Stimulated activated CD4-positive, alpha-beta T cell treated with anti-CD3 and anti-CD28 coated beads, Interleukin-15, amount 100 ng/mL, for 48 hours (primary cell): ENCODE data around the gene MYH11.
"Not testable (repeated sequence)": the region's sequence is repeated elsewhere in the genome, so short reads cannot be mapped to it uniquely, and the experiment has no call there.

Source experiments
- DNase-seq, 2 donors: peaks; one replicate each; pipeline ENCODE4 v3.0.0-alpha.2; 2020; ENCODE audit warnings: low read depth in 2 of 2

MYH11 gene

GRCh38 chr16:15839204-15839603 lies 17.6 kb downstream of the MYH11 start:
- DNase-seq, result not testable (repeated sequence)

DNA sequence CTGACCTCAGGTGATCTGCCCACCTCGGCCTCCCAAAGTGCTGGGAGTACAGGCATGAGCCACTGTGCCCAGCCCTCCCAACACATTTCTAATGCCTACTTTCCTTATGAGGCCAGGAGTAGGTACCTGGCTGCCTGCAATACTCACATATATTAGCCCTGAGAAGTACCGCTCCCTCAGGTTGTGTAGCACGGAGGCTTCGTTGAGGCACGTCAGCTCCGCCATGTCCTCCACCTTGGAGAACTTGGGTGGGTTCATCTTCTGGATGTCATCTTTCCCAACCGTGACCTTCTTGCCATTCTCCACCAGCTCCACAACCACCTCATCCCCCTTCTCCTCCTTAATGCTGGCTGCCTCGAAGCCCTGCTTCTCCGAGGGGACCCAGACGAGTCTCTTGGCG lies 19.1 kb downstream of the MYH11 start:
- no peak for DNase-seq

DNA sequence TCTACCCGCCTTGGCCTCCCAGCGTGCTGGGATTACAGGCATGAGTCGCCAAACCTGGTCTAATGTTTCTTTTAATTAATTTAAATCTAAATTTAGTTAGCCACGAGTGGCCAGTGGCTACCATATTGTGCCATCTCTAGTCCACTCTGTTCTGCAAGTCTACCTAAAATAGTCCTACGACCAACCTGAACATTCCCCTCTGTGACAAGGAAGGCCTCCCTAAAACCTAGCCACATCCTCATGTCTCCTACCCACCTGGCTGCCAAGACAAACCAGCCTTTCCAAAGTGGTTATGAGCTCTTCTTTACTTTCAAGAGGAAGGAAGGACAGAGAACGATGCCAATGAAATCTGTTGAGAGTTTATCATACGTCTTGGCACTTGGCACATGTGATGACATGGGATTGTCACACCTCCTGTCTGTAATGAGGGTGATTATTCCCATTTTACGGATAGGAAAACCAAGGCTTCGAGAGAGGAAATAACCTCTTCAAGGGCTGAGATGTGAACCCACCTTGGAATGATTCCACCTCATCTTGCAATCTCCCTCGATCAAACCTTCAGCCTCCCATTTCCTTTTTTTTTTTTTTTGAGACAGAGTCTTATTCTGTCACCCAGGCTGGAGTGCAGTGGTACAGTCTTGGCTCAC lies 19.7 kb downstream of the MYH11 start:
- no peak for DNase-seq

DNA sequence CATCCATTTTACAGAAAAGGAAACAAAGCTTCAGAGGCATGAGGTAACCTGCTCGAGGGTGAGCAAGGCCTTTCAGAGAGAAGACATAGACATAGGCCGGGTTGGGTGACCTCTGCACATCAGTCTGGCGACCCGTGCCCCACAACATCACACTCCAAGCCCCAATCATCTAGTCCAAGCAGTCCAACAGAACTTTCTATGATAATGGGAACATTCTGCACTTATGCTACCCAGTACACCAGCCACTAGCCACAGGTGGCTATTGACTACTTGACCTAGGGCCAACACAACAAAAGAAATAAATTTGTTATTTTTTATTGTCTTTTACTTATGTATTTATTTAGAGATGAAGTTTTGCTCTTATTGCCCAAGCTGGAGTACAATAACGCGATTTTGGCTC lies 20.8 kb downstream of the MYH11 start:
- DNase-seq, result no peak

DNA sequence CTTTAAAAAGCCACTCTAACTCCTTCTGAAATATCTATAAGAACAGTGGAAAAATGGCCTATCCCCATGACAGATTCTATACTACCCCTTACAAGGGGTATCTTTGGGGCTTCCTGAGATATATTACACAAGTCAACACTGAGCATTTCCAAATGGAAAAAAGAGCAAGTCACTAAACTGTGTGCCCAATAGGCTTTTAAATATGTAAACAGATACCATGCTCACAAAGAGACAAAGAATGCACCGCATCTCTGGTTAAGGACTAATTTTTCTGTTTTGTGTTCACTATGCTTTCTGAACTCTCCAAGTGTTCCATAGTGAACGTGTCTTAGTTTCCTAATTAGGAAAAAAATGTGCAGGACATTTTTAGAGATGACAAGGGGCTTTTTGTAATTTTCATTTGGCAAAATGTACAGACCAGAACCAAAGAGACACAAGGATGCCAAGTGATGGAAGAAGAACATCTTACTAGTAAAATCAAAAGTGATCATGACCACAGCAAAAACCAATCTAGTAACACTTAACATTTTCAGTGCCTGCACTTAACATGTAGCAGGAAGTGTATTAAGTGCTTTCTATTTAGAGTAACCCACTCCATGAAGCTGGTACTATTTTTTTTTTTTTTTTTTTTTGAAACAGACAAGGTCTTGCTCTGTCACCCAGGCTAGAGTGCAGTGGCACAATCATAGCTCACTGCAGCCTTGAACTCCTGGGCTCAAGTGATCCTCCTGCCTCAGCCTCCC lies 21.5 kb downstream of the MYH11 start:
- DNase-seq, result no peak

- no peak for DNase-seq
Measured at GRCh38 chr16:15834502-15834901, 22.3 kb downstream of the MYH11 start.

GRCh38 chr16:15833541-15833940 lies 23.3 kb downstream of the MYH11 start:
- DNase-seq, result no peak

GRCh38 chr16:15832241-15832640 lies 24.6 kb downstream of the MYH11 start:
- no peak for DNase-seq

DNA sequence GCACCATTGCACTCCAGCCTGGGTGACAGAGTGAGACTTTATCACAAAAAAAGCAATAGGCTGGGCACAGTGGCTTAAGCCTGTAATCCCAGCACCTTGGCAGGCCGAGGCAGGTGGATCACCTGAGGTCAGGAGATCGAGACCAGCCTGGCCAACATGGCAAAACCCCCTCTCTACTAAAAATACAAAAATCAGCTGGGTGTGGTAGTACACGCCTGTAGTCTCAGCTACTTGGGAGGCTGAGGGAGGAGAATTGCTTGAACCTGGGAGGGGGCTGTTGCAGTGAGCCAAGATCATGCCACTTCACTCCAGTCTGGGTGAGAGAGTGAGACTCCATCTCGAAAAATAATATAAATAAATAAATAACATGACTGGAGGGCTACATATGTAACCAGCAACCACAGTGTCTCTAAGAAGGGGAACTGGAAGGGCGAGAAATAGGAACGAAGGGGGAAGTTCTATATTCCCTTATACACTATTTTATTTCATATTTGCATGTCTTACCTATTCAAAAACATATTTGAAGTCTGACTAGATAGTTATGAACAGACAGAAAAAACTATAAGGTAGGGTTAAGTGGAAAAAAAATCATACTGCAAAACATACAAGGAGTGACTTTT lies 25.9 kb downstream of the MYH11 start:
- DNase-seq, result no peak

DNA sequence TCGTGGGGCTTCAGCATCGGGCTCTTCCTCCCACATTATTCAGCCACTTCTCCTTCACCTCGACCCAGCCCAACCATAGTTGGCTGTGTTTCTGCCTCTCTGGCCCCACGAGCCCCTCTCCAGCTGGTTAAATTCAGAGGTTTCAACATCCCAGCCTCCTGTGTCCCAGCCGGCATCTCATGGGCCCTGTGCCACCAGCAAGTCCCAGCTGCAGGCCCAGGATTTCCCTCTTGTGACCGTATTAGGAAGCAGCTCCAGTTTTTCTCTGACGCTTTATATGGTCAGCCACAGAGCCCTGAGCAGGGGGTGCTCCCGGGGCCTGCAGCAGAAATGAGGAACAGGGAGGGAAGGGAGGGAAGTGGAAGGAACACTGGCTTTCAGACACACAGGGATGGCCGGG lies 27.4 kb downstream of the MYH11 start:
- no peak for DNase-seq

- DNase-seq, result no peak
Measured at GRCh38 chr16:15827709-15828343, 29.0 kb downstream of the MYH11 start.

DNA sequence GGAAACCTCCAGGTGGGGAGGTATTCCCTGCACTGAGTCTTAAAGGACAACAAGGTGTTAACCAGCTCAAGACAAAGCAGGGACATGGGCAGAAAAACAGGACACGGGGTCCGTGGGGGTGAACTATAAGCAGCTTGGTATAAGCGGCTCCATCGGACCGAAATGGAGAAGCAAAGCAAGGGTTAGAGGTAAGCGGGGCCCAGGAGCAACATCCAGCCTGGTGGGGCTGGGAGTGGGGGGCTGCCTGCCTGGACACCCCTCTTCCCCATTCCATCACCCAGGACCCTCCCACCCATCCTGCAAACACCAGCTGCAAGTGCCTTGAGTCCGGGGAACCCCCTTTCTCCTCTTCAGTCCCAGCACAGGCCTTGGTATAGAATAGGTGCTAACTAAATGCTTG lies 29.5 kb downstream of the MYH11 start:
- DNase-seq, result no peak

DNA sequence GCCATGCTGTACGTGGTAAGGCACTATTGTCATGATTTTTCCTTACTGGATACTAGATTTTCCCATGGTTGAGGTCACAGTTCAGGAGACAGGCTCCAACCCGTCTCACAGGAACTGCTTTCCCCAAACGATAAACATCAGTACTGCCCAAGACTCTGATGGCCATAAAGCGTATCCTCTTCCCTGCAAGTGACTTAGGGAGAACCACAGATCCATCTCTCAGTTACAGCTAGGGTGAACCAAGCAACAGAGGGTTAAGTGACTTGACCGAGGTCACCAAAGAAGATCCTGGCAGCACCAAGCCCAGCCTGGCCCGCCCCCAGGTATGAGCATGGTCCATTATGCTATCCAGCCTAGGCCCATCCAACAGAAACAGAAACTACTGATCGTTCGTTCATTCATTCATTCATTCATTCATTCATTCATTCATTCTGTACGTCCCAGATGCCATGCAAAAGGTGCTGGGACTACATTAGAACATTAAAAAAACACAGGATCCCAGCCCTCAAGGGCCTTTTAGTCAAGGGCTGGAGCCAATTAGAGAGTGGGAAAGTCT lies 31.0 kb downstream of the MYH11 start:
- no peak for DNase-seq

DNA sequence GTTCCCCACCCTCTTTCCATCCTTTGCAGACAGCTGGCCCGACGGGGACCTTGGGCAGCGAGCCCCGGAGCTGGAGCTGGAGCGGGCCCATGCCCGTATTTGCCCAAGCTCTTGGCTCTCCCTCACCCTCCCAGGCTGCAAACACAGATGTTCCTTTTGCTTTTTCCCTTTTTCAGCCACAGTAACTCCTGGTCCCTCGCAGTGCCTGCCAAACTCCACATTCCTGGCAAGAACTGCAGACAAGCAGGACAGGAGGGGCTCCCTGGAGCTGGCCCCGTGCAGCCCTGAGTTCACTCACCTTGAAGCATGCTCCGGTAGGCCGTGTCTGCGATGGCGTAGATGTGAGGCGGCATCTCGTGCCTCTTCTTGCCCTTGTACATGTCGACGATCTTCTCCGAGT lies 33.9 kb downstream of the MYH11 start:
- DNase-seq, result no peak

GRCh38 chr16:15820837-15821236 lies 36.0 kb downstream of the MYH11 start:
- no peak for DNase-seq

DNA sequence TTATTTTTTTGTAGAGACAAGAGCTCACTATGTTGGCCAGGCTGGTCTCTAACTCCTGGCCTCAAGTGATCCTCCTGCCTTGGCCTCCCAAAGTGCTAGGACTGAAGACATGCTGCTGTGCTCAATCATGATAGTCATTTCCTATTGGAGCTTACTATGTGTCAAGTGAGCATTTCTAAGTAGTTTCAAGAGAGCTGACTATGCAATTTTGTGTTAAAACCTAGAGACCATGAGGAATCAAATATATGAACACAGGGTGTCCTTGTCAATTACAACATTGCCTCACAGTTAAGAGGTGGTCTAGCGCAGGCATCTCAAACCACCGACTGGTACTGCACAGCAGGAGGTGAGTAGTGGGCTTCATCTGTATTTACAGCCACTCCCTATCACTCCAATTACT lies 37.8 kb downstream of the MYH11 start:
- no peak for DNase-seq

DNA sequence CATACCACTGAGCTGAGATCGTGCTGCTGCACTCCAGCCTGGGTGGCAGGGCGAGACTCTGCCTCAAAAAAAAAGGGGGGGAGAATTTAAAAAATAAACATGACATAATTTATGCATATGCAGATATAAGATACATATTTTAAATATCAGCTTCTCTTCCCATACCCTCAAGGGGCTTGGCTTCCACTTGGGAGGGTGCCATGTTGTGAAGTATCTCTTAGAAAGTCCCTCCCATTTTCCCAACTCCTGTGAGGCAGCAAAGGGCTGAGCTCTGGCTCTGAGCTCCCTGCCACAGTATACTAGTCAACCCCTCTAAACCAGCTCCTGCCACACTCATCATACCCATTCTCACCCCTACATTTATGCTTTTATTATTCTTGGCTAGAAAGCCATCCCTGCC lies 39.4 kb downstream of the MYH11 start:
- DNase-seq, result no peak

DNA sequence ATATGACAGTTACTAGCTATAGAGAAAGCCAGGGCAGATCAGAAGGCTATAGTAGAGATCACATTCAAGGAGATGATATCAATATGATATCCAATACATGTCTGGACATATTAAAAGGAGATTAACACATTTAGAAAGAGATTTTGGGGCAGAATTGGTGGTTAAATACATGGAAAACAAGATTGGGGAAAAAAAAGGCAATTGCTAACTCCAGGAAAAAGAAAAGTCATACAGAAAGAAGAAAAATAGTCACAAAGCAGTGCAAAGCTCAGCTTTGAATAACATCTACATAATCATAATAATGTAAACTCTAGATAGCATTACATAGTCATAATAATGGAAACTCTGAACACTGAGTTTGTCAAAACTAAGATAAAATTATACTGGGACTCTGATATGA lies 40.6 kb downstream of the MYH11 start:
- DNase-seq, result no peak

GRCh38 chr16:15812401-15812750 lies 44.5 kb downstream of the MYH11 start:
- DNase-seq, result not testable (repeated sequence)

DNA sequence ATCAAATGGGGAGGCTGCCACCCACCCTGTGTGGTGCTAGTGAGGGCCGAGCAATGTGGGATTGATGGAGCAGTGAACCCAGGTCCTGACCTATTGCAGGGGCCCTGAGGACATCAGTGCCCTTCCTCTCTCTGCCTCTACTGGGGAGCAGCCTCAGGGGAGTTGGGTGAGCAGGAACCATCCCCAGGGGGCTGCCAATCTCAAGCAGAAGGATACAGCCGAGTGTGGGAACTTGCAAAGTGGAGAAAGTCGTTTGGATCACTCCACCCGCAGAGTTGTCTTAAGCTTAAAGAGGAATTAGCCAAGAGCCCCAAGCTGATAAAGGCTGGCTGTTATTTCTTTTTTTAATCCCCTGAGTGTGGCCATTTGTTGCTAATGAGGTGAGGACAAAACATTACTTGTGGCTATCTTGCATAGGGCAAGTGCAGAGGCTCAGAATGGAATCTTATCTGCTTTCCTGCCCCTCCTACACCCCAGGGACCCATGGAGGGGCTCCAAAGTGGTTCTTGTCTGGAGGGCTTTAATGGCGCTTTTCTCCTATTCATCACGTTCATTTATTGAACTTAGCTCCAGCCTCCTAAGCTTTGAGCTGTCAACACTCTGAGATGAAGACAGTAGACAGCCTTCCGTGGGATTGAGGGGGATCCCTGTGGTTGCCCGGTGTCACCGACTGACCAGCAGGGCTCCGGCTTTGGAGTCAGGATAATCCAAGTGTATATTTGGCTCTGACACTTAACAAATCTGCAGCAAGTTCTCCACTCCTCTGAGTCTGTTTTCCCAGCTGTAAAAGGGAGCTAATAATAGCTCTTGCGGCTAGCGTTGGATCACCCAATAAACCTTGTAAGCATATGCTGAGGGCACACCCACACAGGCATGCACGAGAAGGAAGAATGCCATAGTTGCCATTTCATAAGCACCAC lies 45.1 kb downstream of the MYH11 start:
- DNase-seq, result no peak

DNA sequence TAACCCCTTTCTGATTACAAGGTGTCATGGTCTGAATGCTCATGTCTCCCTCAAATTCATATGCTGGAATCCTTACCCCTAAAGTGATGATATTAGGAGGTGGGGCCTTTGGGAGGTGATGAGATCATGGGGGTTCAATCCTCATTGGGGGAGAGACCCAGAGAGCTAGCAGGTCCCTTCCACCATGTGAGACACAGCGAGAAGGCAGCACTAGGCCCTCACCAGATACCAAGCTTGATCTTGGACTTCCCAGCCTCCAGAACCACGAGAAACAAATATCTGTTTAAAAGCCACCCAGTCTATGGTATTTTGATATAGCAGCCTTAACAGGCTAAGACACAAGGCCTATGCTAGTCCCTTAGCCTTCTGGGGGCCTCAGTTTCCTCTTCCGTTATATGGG lies 45.9 kb downstream of the MYH11 start:
- DNase-seq, result no peak
